ENCODE results near the gene TBC1D14.

DNA sequence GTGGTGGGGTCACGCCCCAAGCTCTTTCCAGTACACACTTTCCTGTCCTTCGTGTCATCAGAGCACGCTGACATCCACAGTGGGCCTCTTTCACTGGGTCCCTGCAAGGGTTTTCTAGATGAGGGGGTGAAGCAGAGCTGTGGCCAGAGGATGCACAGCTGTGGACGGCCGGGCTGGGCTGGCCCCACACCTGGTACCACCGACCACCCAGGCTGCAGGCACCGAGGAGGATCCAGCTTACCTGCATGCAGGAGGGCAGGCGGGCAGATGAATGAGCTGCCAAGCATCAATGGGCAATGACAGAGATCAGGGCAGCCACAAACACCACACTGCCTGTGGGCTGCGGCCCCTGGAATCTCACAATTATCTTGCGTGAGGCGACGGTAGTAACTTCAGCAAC is 167.7 kb downstream of the TBC1D14 start:
- TF ChIP-seq, protein P1, sequence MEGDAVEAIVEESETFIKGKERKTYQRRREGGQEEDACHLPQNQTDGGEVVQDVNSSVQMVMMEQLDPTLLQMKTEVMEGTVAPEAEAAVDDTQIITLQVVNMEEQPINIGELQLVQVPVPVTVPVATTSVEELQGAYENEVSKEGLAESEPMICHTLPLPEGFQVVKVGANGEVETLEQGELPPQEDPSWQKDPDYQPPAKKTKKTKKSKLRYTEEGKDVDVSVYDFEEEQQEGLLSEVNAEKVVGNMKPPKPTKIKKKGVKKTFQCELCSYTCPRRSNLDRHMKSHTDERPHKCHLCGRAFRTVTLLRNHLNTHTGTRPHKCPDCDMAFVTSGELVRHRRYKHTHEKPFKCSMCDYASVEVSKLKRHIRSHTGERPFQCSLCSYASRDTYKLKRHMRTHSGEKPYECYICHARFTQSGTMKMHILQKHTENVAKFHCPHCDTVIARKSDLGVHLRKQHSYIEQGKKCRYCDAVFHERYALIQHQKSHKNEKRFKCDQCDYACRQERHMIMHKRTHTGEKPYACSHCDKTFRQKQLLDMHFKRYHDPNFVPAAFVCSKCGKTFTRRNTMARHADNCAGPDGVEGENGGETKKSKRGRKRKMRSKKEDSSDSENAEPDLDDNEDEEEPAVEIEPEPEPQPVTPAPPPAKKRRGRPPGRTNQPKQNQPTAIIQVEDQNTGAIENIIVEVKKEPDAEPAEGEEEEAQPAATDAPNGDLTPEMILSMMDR (IDR thresholded peaks at IDR 0.05 in 2 of 3, conservative IDR thresholded peaks at IDR 0.05 in 1 of 3; ENCODE audit: control insufficient read depth in 2 of 3, extremely low read depth in 1 of 3, insufficient read depth in 1 of 3, low read depth in 3 of 3, low read length in 3 of 3), result no peak
- TF ChIP-seq NFYB (IDR thresholded peaks at IDR 0.05; ENCODE audit: insufficient read depth, low read depth, low read length), result no peak
- no peak for TF ChIP-seq E2F8 (IDR thresholded peaks at IDR 0.05; ENCODE audit: low read depth, partially characterized antibody)
- no peak for TF ChIP-seq RAD21 (IDR thresholded peaks at IDR 0.05; ENCODE audit: insufficient read depth, low read depth, low read length)
- TF ChIP-seq TAF1 (IDR thresholded peaks at IDR 0.05; ENCODE audit: borderline replicate concordance, low read depth, low read length), result no peak
- TF ChIP-seq CHD1 (IDR thresholded peaks at IDR 0.05; ENCODE audit: low read depth, low read length), result no peak
- no peak for TF ChIP-seq TCF12 (IDR thresholded peaks at IDR 0.05; ENCODE audit: low read depth, low read length)
- no peak for TF ChIP-seq ZNF217 (IDR thresholded peaks at IDR 0.05)
- no peak for TF ChIP-seq TCF7 (IDR thresholded peaks at IDR 0.05; ENCODE audit: borderline replicate concordance)
- TF ChIP-seq POLR2AphosphoS5 (IDR thresholded peaks at IDR 0.05; ENCODE audit: low read length), result no peak
- TF ChIP-seq CHD2 (IDR thresholded peaks at IDR 0.05; ENCODE audit: borderline replicate concordance, low read depth, low read length), result no peak
